HCT116 (cell line): ENCODE results near the gene ATL2. TPM values are rescaled to one million over a fixed set of nuclear protein-coding genes. Genes with fewer than 3 reads are reported as not detected.

ENCODE experiments used
- ATAC-seq: fragments of 200-7000 bp; cut with Tn5 transposase; 2 replicates; pipeline ENCODE4 v1.9.1; 2020; ENCODE audit warnings: mild to moderate bottlenecking, moderate library complexity
- BruUV-seq: library from RNA; stranded (reverse); fragments of 400-500 nt; replicated peaks from 2 replicates; lab custom pipeline; 2021; lab: Mats Ljungman, UMichigan
- CTCF ChIA-PET: fragments of 300-600 bp; sonication (Branson Sonifier 250); formaldehyde crosslinking; loops from one replicate; lab custom pipeline; 2021; ENCODE audit warnings: antibody characterized with exemption; lab: Charles Lee
- POLR2A ChIA-PET: fragments of 300-600, 350-600 bp; sonication (Branson Sonifier 250); formaldehyde crosslinking; loops from one replicate; lab custom pipeline; 2021; ENCODE audit warnings: antibody characterized with exemption; lab: Charles Lee
- RAD21 ChIA-PET, 2 experiments: fragments of 300-600 bp; sonication (Branson Sonifier 250); formaldehyde crosslinking; loops; one replicate each; lab custom pipeline; 2023; ENCODE audit warnings: low total read pairs in 2 of 2; ENCODE audit not compliant: uncharacterized antibody in 2 of 2, unreplicated experiment in 2 of 2, low non-redundant PET in 1 of 2; lab: Charles Lee
- DNase-seq: peaks from one replicate; pipeline ENCODE4 v3.0.0-alpha.2; 2010; ENCODE audit warnings: low read depth, low spot score
- H2AFZ ChIP-seq: fragments of 200-600 bp; shearing (Covaris generic), sonication (generic); 2 replicates; pipeline ENCODE4 v1.6.1; 2017; ENCODE audit warnings: low read depth, mixed run types, mixed read lengths, antibody characterized with exemption, low read length; ENCODE audit not compliant: poor library complexity, severe bottlenecking
- H3K27ac ChIP-seq: 2 replicates; pipeline ENCODE4 v1.5.1; 2012; ENCODE audit warnings: low read depth, low read length
- H3K27me3 ChIP-seq: fragments of 200-600 bp; sonication (generic); 2 replicates; pipeline ENCODE4 v1.6.1; 2016; ENCODE audit warnings: mixed run types, low read length, mixed read lengths; ENCODE audit not compliant: insufficient read depth
- H3K36me3 ChIP-seq, 2 experiments: fragments of 200-500 bp in 1 of 2; fragments of 200-600 bp in 1 of 2; sonication (Bioruptor generic) in 1 of 2; sonication (generic) in 1 of 2; 2 replicates each; pipeline versions ENCODE4 v1.5.1 to v1.6.1; 2014 to 2016; ENCODE audit warnings: low read length in 2 of 2, inconsistent platforms in 1 of 2, mixed read lengths in 1 of 2, mixed run types in 1 of 2; ENCODE audit not compliant: insufficient read depth in 2 of 2, control insufficient read depth in 1 of 2
- H3K4me1 ChIP-seq, 2 experiments: fragments of 200-600 bp in 1 of 2; sonication (generic) in 1 of 2; 2 replicates each; pipeline versions ENCODE4 v1.5.1 to v1.6.1; 2012 to 2017; ENCODE audit warnings: low read length in 2 of 2, inconsistent platforms in 1 of 2, mild to moderate bottlenecking in 1 of 2, mixed read lengths in 1 of 2, mixed run types in 1 of 2, moderate library complexity in 1 of 2; ENCODE audit not compliant: insufficient read depth in 2 of 2, control insufficient read depth in 1 of 2
- H3K4me2 ChIP-seq: fragments of 200-600 bp; sonication (generic); 2 replicates; pipeline ENCODE4 v1.6.1; 2017; ENCODE audit warnings: mixed run types, low read length, mixed read lengths
- H3K4me3 ChIP-seq, 2 experiments: fragments of 200-600 bp in 1 of 2; sonication (generic) in 1 of 2; replicated peaks in 1 of 2; 2 replicates each; pipeline ENCODE4 v1.5.1; 2011 to 2016; ENCODE audit warnings: low read length in 2 of 2, control low read depth in 1 of 2, low read depth in 1 of 2, mild to moderate bottlenecking in 1 of 2, mixed read lengths in 1 of 2, mixed run types in 1 of 2
- H3K79me2 ChIP-seq: fragments of 200-600 bp; sonication (generic); 2 replicates; pipeline ENCODE4 v1.6.1; 2017; ENCODE audit warnings: mild to moderate bottlenecking, mixed run types, low read length, moderate library complexity, mixed read lengths; ENCODE audit not compliant: insufficient read depth
- H3K9ac ChIP-seq: fragments of 200-600 bp; sonication (generic); 2 replicates; pipeline ENCODE4 v1.6.1; 2016; ENCODE audit warnings: low read length, mixed read lengths
- H3K9me2 ChIP-seq: fragments of 200-600 bp; sonication (generic), shearing (Covaris generic); 2 replicates; pipeline ENCODE4 v1.6.1; 2017; ENCODE audit warnings: mixed run types, mild to moderate bottlenecking, moderate library complexity; ENCODE audit not compliant: insufficient read depth
- H3K9me3 ChIP-seq, 2 experiments: fragments of 200-500 bp in 1 of 2; fragments of 200-600 bp in 1 of 2; sonication (Bioruptor generic) in 1 of 2; sonication (generic) in 1 of 2; 2 replicates each; pipeline ENCODE4 v1.6.1; 2014 to 2017; ENCODE audit warnings: low read length in 2 of 2, mixed read lengths in 2 of 2, inconsistent platforms in 1 of 2, low read depth in 1 of 2, mild to moderate bottlenecking in 1 of 2, mixed run types in 1 of 2, moderate library complexity in 1 of 2; ENCODE audit not compliant: control insufficient read depth in 1 of 2, insufficient read depth in 1 of 2
- H4K20me1 ChIP-seq: fragments of 200-600 bp; sonication (generic), shearing (Covaris generic); 2 replicates; pipeline ENCODE4 v1.6.1; 2017; ENCODE audit warnings: mixed run types, mild to moderate bottlenecking, moderate library complexity; ENCODE audit not compliant: insufficient read depth
- CBX3 ChIP-seq: IDR thresholded peaks from 2 replicates; pipeline ENCODE4 v1.6.1; 2012; ENCODE audit warnings: low read depth
- CEBPB ChIP-seq: IDR thresholded peaks from 2 replicates; pipeline ENCODE4 v1.6.1; 2012; ENCODE audit warnings: low read depth
- ELF1 ChIP-seq: IDR thresholded peaks from 2 replicates; pipeline ENCODE4 v1.6.1; 2012; ENCODE audit warnings: low read depth, borderline replicate concordance
- EZH2 ChIP-seq: fragments of 200-600 bp; sonication (generic); IDR thresholded peaks from 2 replicates; pipeline ENCODE4 v1.6.1; 2017; ENCODE audit warnings: antibody characterized with exemption, mixed run types
- FOSL1 ChIP-seq: IDR thresholded peaks from 2 replicates; pipeline ENCODE4 v1.6.1; 2012; ENCODE audit warnings: low read depth
- JUND ChIP-seq: IDR thresholded peaks from 2 replicates; pipeline ENCODE4 v1.6.1; 2012
- MAX ChIP-seq: IDR thresholded peaks from 2 replicates; pipeline ENCODE4 v1.6.1; 2012
- POLR2A ChIP-seq: IDR thresholded peaks from 2 replicates; pipeline ENCODE4 v1.7.0; 2011; ENCODE audit warnings: borderline replicate concordance; ENCODE audit not compliant: insufficient read depth, insufficient read length; ENCODE audit errors: extremely low read depth
- RAD21 ChIP-seq: IDR thresholded peaks from 2 replicates; pipeline ENCODE4 v1.6.1; 2012; ENCODE audit warnings: low read depth, mild to moderate bottlenecking
- SIN3A ChIP-seq: IDR thresholded peaks from 2 replicates; pipeline ENCODE4 v1.6.1; 2012; ENCODE audit warnings: low read depth
- SP1 ChIP-seq: IDR thresholded peaks from 2 replicates; pipeline ENCODE4 v1.6.1; 2012; ENCODE audit warnings: low read depth
- SRF ChIP-seq: IDR thresholded peaks from 2 replicates; pipeline ENCODE4 v1.6.1; 2012; ENCODE audit warnings: low read depth
- YY1 ChIP-seq: IDR thresholded peaks from 2 replicates; pipeline ENCODE4 v1.6.1; 2011; ENCODE audit warnings: low read length, low read depth, moderate library complexity, mild to moderate bottlenecking; ENCODE audit not compliant: insufficient replicate concordance; ENCODE audit errors: extremely low read depth
- ZFX ChIP-seq: fragments of 450-650 bp; IDR thresholded peaks from 2 replicates; pipeline ENCODE4 v1.6.1; 2017
- intact Hi-C: fragments of 100-400 bp; cut with micrococcal nuclease; formaldehyde crosslinking; loops from 2 replicates; pipeline ENCODE4 v1.10.0; 2022
- total RNA-seq: library from RNA; stranded (reverse); gene quantifications from one replicate; pipeline ENCODE4 v1.2.1, GENCODE V29; 2021; ENCODE audit not compliant: unreplicated experiment

ATL2 gene
- total RNA-seq, 1 experiment from 2014 or later: 80.7 TPM

- TF ChIP-seq SRF: no peak
- no peak for TF ChIP-seq EZH2
- TF ChIP-seq ZFX: no peak
- TF ChIP-seq YY1: no peak
- no peak for TF ChIP-seq MAX
- no peak for TF ChIP-seq CEBPB
- TF ChIP-seq ELF1: no peak
- no peak for TF ChIP-seq CBX3
- no peak for TF ChIP-seq POLR2A
- DNase-seq: no peak
- Histone ChIP-seq H4K20me1 (no peaks in the 10 kb centered on the region), H3K9me2 (no peaks in the 10 kb centered on the region), H3K4me2 (no peak overlapping the region), H3K4me1 (peaks cover 7 to 27% of the 10 kb centered on the region in 2 experiments; a peak in 3 of 4 replicates), H3K27ac (no peak overlapping the region), H3K36me3 (no peaks in the 10 kb centered on the region), H2AFZ (no peak overlapping the region), H3K79me2 (no peaks in the 10 kb centered on the region), H3K4me3 (no peak overlapping the region), H3K9me3 (peaks cover 0 to 6% of the 10 kb centered on the region in 2 experiments; a peak in 1 of 4 replicates), H3K27me3 (no peaks in the 10 kb centered on the region), H3K9ac (no peak overlapping the region)
- intact Hi-C loops: no loop called here
- ChIA-PET RAD21 (no interaction called here), POLR2A (no interaction called here), CTCF (no interaction called here)
- no peak for ATAC-seq
- BruUV-seq: no TSS peak
These were observed 21.7 kb upstream of the ATL2 start for GRCh38 chr2:38398739-38399138.

GRCh38 chr2:38394903-38395341 lies 17.8 kb upstream of the ATL2 start:
- BruUV-seq: no TSS peak
- H3K27me3 ChIP-seq: peaks cover 4% of the 10 kb centered on the region; the same call in 1 of the 2 replicates
- H3K4me3 ChIP-seq: no peak overlapping the region
- peaks cover 7 to 27% of the 10 kb centered on the region in 2 experiments; a peak in 3 of 4 replicates for H3K4me1 ChIP-seq
- H4K20me1 ChIP-seq: no peaks in the 10 kb centered on the region
- H3K79me2 ChIP-seq: no peaks in the 10 kb centered on the region
- H3K9ac ChIP-seq: no peak overlapping the region
- H3K9me3 ChIP-seq: no peaks in the 10 kb centered on the region
- no peaks in the 10 kb centered on the region for H3K9me2 ChIP-seq
- H2AFZ ChIP-seq: peak overlapping the region; percentile 79
- DNase-seq (peak; percentile 73), ATAC-seq (peak; percentile 65)
- ChIA-PET RAD21 (no interaction called here), POLR2A (no interaction called here), CTCF (no interaction called here)
- TF ChIP-seq MAX (peak; percentile 74), CBX3 (peak; percentile 59; the same call in 1 of the 2 replicates), YY1 (peak; percentile 36), JUND (peak; percentile 69), RAD21 (peak; percentile 4; the same call in 1 of the 2 replicates), SIN3A (peak; percentile 47; the same call in 1 of the 2 replicates), SP1 (peak; percentile 80), FOSL1 (peak; percentile 73), CEBPB (no peak; the same call in 1 of the 2 replicates), ELF1 (no peak)
- intact Hi-C loops: no loop called here
- H3K27ac ChIP-seq: no peak overlapping the region
- H3K36me3 ChIP-seq: no peaks in the 10 kb centered on the region
- H3K4me2 ChIP-seq: peak overlapping the region; percentile 58
